22Rv1 (cell line): Measurements from ENCODE around the gene GLYATL1B.
"Not testable (repeated sequence)": the region's sequence is repeated elsewhere in the genome, so short reads cannot be mapped to it uniquely, and the experiment has no call there.

Experiments
- ZFX ChIP-seq: fragments of 450-650 bp; IDR thresholded peaks from 2 replicates; pipeline ENCODE4 v1.6.1; 2017; ENCODE audit warnings: antibody characterized with exemption, borderline replicate concordance
- TF ChIP-seq, protein P1 (sequence below): fragments of 450-650 bp; IDR thresholded peaks from 2 replicates; pipeline ENCODE4 v1.5.1; 2017; ENCODE audit warnings: mild to moderate bottlenecking

GRCh38 chr11:59060096-59060495, 26.0 kb upstream of the GLYATL1B start:
- TF ChIP-seq, protein P1, sequence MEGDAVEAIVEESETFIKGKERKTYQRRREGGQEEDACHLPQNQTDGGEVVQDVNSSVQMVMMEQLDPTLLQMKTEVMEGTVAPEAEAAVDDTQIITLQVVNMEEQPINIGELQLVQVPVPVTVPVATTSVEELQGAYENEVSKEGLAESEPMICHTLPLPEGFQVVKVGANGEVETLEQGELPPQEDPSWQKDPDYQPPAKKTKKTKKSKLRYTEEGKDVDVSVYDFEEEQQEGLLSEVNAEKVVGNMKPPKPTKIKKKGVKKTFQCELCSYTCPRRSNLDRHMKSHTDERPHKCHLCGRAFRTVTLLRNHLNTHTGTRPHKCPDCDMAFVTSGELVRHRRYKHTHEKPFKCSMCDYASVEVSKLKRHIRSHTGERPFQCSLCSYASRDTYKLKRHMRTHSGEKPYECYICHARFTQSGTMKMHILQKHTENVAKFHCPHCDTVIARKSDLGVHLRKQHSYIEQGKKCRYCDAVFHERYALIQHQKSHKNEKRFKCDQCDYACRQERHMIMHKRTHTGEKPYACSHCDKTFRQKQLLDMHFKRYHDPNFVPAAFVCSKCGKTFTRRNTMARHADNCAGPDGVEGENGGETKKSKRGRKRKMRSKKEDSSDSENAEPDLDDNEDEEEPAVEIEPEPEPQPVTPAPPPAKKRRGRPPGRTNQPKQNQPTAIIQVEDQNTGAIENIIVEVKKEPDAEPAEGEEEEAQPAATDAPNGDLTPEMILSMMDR = not testable (repeated sequence)
- TF ChIP-seq ZFX = not testable (repeated sequence)
